ENCODE measurements around the gene ERG28. TPM values are rescaled to one million over a fixed set of nuclear protein-coding genes. Genes with fewer than 3 reads are reported as not detected.

ERG28 gene
- total RNA-seq, 1 donor from 2014 or later, result 29.3 TPM

GRCh38 chr14:75645056-75645455 lies 15.6 kb downstream of the ERG28 start:
- Mint-ChIP-seq H3K27ac (no peak overlapping the region), H3K27me3 (ENCODE audit: insufficient read depth, low read depth) (peaks cover 2% of the 10 kb centered on the region), H3K9me3 (no peaks in the 10 kb centered on the region), H3K36me3 (peaks cover 20% of the 10 kb centered on the region), H3K4me1 (peaks cover 12% of the 10 kb centered on the region), H3K4me3 (no peak overlapping the region)
- H3K4me1 ChIP-seq, result no peaks in the 10 kb centered on the region
- H3K27me3 ChIP-seq, result no peaks in the 10 kb centered on the region
- H3F3A ChIP-seq (ENCODE audit: low read depth), result no peaks in the 10 kb centered on the region
- H2AFZ ChIP-seq (replicated peaks), result no peak overlapping the region
- DNase-seq (ENCODE audit: low spot score), result no peak
- H3K9me3 ChIP-seq (ENCODE audit: low read depth), result no peaks in the 10 kb centered on the region
- H3K4me2 ChIP-seq, result no peak overlapping the region
- H3K27ac ChIP-seq, result no peak overlapping the region
- no peaks in the 10 kb centered on the region for H4K20me1 ChIP-seq (ENCODE audit: low read depth)
- H3K36me3 ChIP-seq, result no peaks in the 10 kb centered on the region
- no peak overlapping the region for H3K9ac ChIP-seq
- no peak overlapping the region for H3K4me3 ChIP-seq
- no peaks in the 10 kb centered on the region for H3K79me2 ChIP-seq (ENCODE audit: low read depth)
- TF ChIP-seq, protein P1, sequence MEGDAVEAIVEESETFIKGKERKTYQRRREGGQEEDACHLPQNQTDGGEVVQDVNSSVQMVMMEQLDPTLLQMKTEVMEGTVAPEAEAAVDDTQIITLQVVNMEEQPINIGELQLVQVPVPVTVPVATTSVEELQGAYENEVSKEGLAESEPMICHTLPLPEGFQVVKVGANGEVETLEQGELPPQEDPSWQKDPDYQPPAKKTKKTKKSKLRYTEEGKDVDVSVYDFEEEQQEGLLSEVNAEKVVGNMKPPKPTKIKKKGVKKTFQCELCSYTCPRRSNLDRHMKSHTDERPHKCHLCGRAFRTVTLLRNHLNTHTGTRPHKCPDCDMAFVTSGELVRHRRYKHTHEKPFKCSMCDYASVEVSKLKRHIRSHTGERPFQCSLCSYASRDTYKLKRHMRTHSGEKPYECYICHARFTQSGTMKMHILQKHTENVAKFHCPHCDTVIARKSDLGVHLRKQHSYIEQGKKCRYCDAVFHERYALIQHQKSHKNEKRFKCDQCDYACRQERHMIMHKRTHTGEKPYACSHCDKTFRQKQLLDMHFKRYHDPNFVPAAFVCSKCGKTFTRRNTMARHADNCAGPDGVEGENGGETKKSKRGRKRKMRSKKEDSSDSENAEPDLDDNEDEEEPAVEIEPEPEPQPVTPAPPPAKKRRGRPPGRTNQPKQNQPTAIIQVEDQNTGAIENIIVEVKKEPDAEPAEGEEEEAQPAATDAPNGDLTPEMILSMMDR (IDR thresholded peaks at IDR 0.05), result no peak
- TF ChIP-seq EZH2 (IDR thresholded peaks at IDR 0.05) (no peak), EZH2phosphoT487 (IDR thresholded peaks at IDR 0.05) (no peak)

DNA sequence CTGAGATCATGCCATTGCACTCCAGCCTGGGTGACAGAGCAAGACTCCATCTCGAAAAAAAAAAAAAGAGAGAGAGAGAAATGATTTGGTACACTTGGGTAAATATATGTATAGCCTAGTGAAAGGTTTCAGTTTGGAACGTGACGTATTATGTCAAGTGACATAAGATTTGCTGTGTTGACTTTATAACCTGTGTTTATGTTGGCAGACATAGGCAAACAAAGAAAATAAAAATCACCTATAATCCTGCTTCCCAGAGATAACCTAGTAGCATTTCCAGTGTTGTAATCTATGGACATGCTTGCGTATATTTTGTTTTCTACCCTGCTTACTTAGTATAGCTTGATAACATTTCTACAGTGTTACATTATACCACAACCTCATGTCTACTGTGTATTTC lies 16.7 kb downstream of the ERG28 start:
- Histone ChIP-seq H2AFZ (replicated peaks) (no peak overlapping the region), H3K27ac (no peak overlapping the region), H3F3A (ENCODE audit: low read depth) (no peaks in the 10 kb centered on the region), H4K20me1 (ENCODE audit: low read depth) (no peaks in the 10 kb centered on the region), H3K4me1 (no peaks in the 10 kb centered on the region), H3K9ac (no peak overlapping the region), H3K9me3 (ENCODE audit: low read depth) (no peaks in the 10 kb centered on the region), H3K4me3 (no peak overlapping the region), H3K27me3 (no peaks in the 10 kb centered on the region), H3K79me2 (ENCODE audit: low read depth) (no peaks in the 10 kb centered on the region), H3K4me2 (no peak overlapping the region), H3K36me3 (no peaks in the 10 kb centered on the region)
- Mint-ChIP-seq H3K27ac (no peak overlapping the region), H3K36me3 (peaks cover 13% of the 10 kb centered on the region), H3K4me1 (peaks cover 12% of the 10 kb centered on the region), H3K9me3 (no peaks in the 10 kb centered on the region), H3K4me3 (no peak overlapping the region), H3K27me3 (ENCODE audit: insufficient read depth, low read depth) (peaks cover 2% of the 10 kb centered on the region)
- DNase-seq (ENCODE audit: low spot score), result no peak
- no peak for TF ChIP-seq EZH2 (IDR thresholded peaks at IDR 0.05)
- no peak for TF ChIP-seq EZH2phosphoT487 (IDR thresholded peaks at IDR 0.05)
- TF ChIP-seq, protein P1 (IDR thresholded peaks at IDR 0.05), result no peak

- Histone ChIP-seq H3K4me2 (no peak overlapping the region), H4K20me1 (ENCODE audit: low read depth) (no peaks in the 10 kb centered on the region), H3K9me3 (ENCODE audit: low read depth) (no peaks in the 10 kb centered on the region), H3K9ac (no peak overlapping the region), H3F3A (ENCODE audit: low read depth) (peaks cover 8% of the 10 kb centered on the region), H3K4me3 (no peak overlapping the region), H3K79me2 (ENCODE audit: low read depth) (no peaks in the 10 kb centered on the region), H2AFZ (replicated peaks) (no peak overlapping the region), H3K36me3 (no peaks in the 10 kb centered on the region), H3K27ac (no peak overlapping the region), H3K27me3 (no peaks in the 10 kb centered on the region), H3K4me1 (peaks cover 5% of the 10 kb centered on the region)
- TF ChIP-seq, protein P1 (IDR thresholded peaks at IDR 0.05), result no peak
- TF ChIP-seq EZH2phosphoT487 (IDR thresholded peaks at IDR 0.05), result no peak
- TF ChIP-seq EZH2 (IDR thresholded peaks at IDR 0.05), result no peak
- Mint-ChIP-seq H3K27me3 (ENCODE audit: insufficient read depth, low read depth) (peaks cover 2% of the 10 kb centered on the region), H3K36me3 (peaks cover 12% of the 10 kb centered on the region), H3K4me1 (peaks cover 8% of the 10 kb centered on the region), H3K27ac (no peak overlapping the region), H3K9me3 (no peaks in the 10 kb centered on the region), H3K4me3 (no peak overlapping the region)
- DNase-seq (ENCODE audit: low spot score), result no peak
Measured at GRCh38 chr14:75640876-75641275, 19.8 kb downstream of the ERG28 start.

Data from neural progenitor cell (in vitro differentiated cells).